Naive thymus-derived CD4-positive, alpha-beta T cell (primary cell): ENCODE measurements around the gene CDH13. TPM values are rescaled to one million over a fixed set of nuclear protein-coding genes. Genes with fewer than 3 reads are reported as not detected.

Experiments used
- ATAC-seq: fragments of 150-1000 bp; cut with Tn5 transposase; 2 replicates; pipeline ENCODE4 v1.10.0; 2021; ENCODE audit warnings: mild to moderate bottlenecking, moderate library complexity
- CTCF ChIA-PET: fragments of 350-600 bp; sonication (Branson Sonifier 250); formaldehyde crosslinking; loops from one replicate; lab custom pipeline; 2021; ENCODE audit warnings: antibody characterized with exemption; lab: Charles Lee
- POLR2A ChIA-PET: fragments of 350-600 bp; sonication (Branson Sonifier 250); formaldehyde crosslinking; loops from one replicate; lab custom pipeline; 2021; ENCODE audit warnings: antibody characterized with exemption, inconsistent platforms; lab: Charles Lee
- DNase-seq, 9 donors: peaks; one replicate each; pipeline versions ENCODE4 v3.0.0 to v3.0.0-alpha.2; 2020 to 2022; ENCODE audit warnings: mixed read lengths in 1 of 9
- H3K27ac ChIP-seq: one replicate; pipeline ENCODE4 v1.7.0; 2013; ENCODE audit warnings: mild to moderate bottlenecking, low read depth, low read length, moderate library complexity
- H3K27me3 ChIP-seq, 2 donors: one replicate each; pipeline ENCODE4 v1.7.0; 2013; ENCODE audit warnings: low read length in 2 of 2, mild to moderate bottlenecking in 2 of 2, moderate library complexity in 2 of 2; ENCODE audit not compliant: control insufficient read depth in 2 of 2, insufficient read depth in 2 of 2
- H3K36me3 ChIP-seq, 3 experiments: 1 replicate in 2 of 3; 2 replicates in 1 of 3; pipeline ENCODE4 v1.7.0; 2013; ENCODE audit warnings: low read length in 3 of 3, mild to moderate bottlenecking in 3 of 3, moderate library complexity in 1 of 3; ENCODE audit not compliant: insufficient read depth in 3 of 3, control insufficient read depth in 2 of 3
- H3K4me1 ChIP-seq, 2 donors: one replicate each; pipeline ENCODE4 v1.7.0; 2013; ENCODE audit warnings: low read length in 2 of 2, mild to moderate bottlenecking in 2 of 2, moderate library complexity in 1 of 2; ENCODE audit not compliant: control insufficient read depth in 2 of 2, insufficient read depth in 2 of 2
- H3K4me3 ChIP-seq: 2 replicates; pipeline ENCODE4 v1.7.0; 2013; ENCODE audit warnings: mild to moderate bottlenecking, low read length
- H3K9me3 ChIP-seq, 3 experiments: 1 replicate in 2 of 3; 2 replicates in 1 of 3; pipeline ENCODE4 v1.7.0; 2013; ENCODE audit warnings: low read length in 3 of 3; ENCODE audit not compliant: control insufficient read depth in 2 of 3
- H3K27ac Mint-ChIP-seq, 9 donors: one replicate each; pipeline ENCODE4 v1.8.0; 2020 to 2022; ENCODE audit warnings: mixed read lengths in 9 of 9, mild to moderate bottlenecking in 8 of 9, moderate library complexity in 5 of 9, inconsistent platforms in 2 of 9
- H3K27me3 Mint-ChIP-seq, 5 donors: one replicate each; pipeline ENCODE4 v1.8.0; 2021 to 2022; ENCODE audit warnings: mixed read lengths in 5 of 5, mild to moderate bottlenecking in 1 of 5
- H3K36me3 Mint-ChIP-seq, 5 donors: one replicate each; pipeline ENCODE4 v1.8.0; 2020 to 2022; ENCODE audit warnings: mixed read lengths in 5 of 5, mild to moderate bottlenecking in 3 of 5, inconsistent platforms in 1 of 5
- H3K4me1 Mint-ChIP-seq, 7 donors: one replicate each; pipeline ENCODE4 v1.8.0; 2020 to 2022; ENCODE audit warnings: mixed read lengths in 7 of 7, mild to moderate bottlenecking in 3 of 7, inconsistent platforms in 1 of 7
- H3K4me3 Mint-ChIP-seq, 10 donors: one replicate each; pipeline ENCODE4 v1.8.0; 2020 to 2022; ENCODE audit warnings: mild to moderate bottlenecking in 10 of 10, mixed read lengths in 10 of 10, moderate library complexity in 6 of 10, inconsistent platforms in 2 of 10
- H3K9me3 Mint-ChIP-seq, 11 donors: one replicate each; pipeline ENCODE4 v1.8.0; 2020 to 2022; ENCODE audit warnings: mixed read lengths in 11 of 11, mild to moderate bottlenecking in 4 of 11, inconsistent platforms in 1 of 11, moderate library complexity in 1 of 11
- intact Hi-C, 2 donors: fragments of 100-400 bp; cut with micrococcal nuclease; formaldehyde crosslinking; loops; one replicate each; pipeline ENCODE4 v1.15.1; 2023
- polyA plus RNA-seq, 2 donors: library from polyadenylated mRNA; unstranded; fragments of 300-500 nt; fragmentation: Illumina TruSeq; gene quantifications; one replicate each; pipeline ENCODE4 v1.2.3, GENCODE V29; 2021
- total RNA-seq, 6 experiments: library from RNA in 5 of 6; stranded (reverse) in 5 of 6; gene quantifications; 1 replicate in 5 of 6; 2 replicates in 1 of 6; pipeline ENCODE4 v1.2.3 and lab custom pipeline; 2021 to 2026

Gene CDH13
- total and polyA plus RNA-seq, 7 experiments from 2014 or later = not detected

GRCh38 chr16:83162791-83163190, 536.0 kb downstream of the CDH13 start:
- no peak overlapping the region for H3K27ac ChIP-seq
- Mint-ChIP-seq H3K9me3 (peaks cover 0 to 7% (median 2%) of the 10 kb centered on the region in 11 donors), H3K4me1 (no peaks in the 10 kb centered on the region), H3K4me3 (no peak overlapping the region), H3K27ac (no peak overlapping the region), H3K27me3 (peaks cover 0 to 12% (median 0%) of the 10 kb centered on the region in 5 donors), H3K36me3 (no peaks in the 10 kb centered on the region)
- intact Hi-C loops = no loop called here
- no peaks in the 10 kb centered on the region for H3K27me3 ChIP-seq
- DNase-seq = no peak
- H3K9me3 ChIP-seq = no peaks in the 10 kb centered on the region
- no peaks in the 10 kb centered on the region for H3K4me1 ChIP-seq
- no peaks in the 10 kb centered on the region for H3K36me3 ChIP-seq
- ChIA-PET POLR2A (no interaction called here), CTCF (no interaction called here)
- H3K4me3 ChIP-seq = no peak overlapping the region
- no peak for ATAC-seq

GRCh38 chr16:83164816-83165215, 538.0 kb downstream of the CDH13 start:
- Histone ChIP-seq H3K27me3 (no peaks in the 10 kb centered on the region), H3K9me3 (no peaks in the 10 kb centered on the region), H3K36me3 (no peaks in the 10 kb centered on the region), H3K27ac (no peak overlapping the region), H3K4me1 (no peaks in the 10 kb centered on the region), H3K4me3 (no peak overlapping the region)
- no peak for ATAC-seq
- peaks cover 0 to 15% (median 0%) of the 10 kb centered on the region in 5 donors for H3K27me3 Mint-ChIP-seq
- no peak for DNase-seq
- intact Hi-C loops = no loop called here
- peaks cover 0 to 7% (median 2%) of the 10 kb centered on the region in 11 donors for H3K9me3 Mint-ChIP-seq
- POLR2A ChIA-PET = no interaction called here
- H3K4me1 Mint-ChIP-seq = no peaks in the 10 kb centered on the region
- H3K4me3 Mint-ChIP-seq = no peak overlapping the region
- H3K27ac Mint-ChIP-seq = no peak overlapping the region
- H3K36me3 Mint-ChIP-seq = no peaks in the 10 kb centered on the region
- CTCF ChIA-PET = no interaction called here

GRCh38 chr16:83171396-83171795, 544.6 kb downstream of the CDH13 start:
- H3K36me3 Mint-ChIP-seq = no peaks in the 10 kb centered on the region
- Histone ChIP-seq H3K27me3 (no peaks in the 10 kb centered on the region), H3K27ac (no peak overlapping the region), H3K4me1 (no peaks in the 10 kb centered on the region), H3K9me3 (no peaks in the 10 kb centered on the region), H3K4me3 (no peak overlapping the region), H3K36me3 (no peaks in the 10 kb centered on the region)
- H3K9me3 Mint-ChIP-seq = peaks cover 0 to 6% (median 0%) of the 10 kb centered on the region in 11 donors
- H3K27me3 Mint-ChIP-seq = peaks cover 0 to 10% (median 0%) of the 10 kb centered on the region in 5 donors
- no peak for DNase-seq
- ChIA-PET POLR2A (no interaction called here), CTCF (no interaction called here)
- H3K4me3 Mint-ChIP-seq = no peak overlapping the region
- H3K4me1 Mint-ChIP-seq = no peaks in the 10 kb centered on the region
- no peak overlapping the region for H3K27ac Mint-ChIP-seq
- no peak for ATAC-seq
- intact Hi-C loops = no loop called here

- Mint-ChIP-seq H3K27ac (no peak overlapping the region), H3K27me3 (peaks cover 0 to 6% (median 0%) of the 10 kb centered on the region in 5 donors), H3K36me3 (no peaks in the 10 kb centered on the region), H3K9me3 (peaks cover 0 to 6% (median 0%) of the 10 kb centered on the region in 11 donors), H3K4me1 (no peaks in the 10 kb centered on the region), H3K4me3 (no peak overlapping the region)
- H3K27me3 ChIP-seq = no peaks in the 10 kb centered on the region
- POLR2A ChIA-PET = no interaction called here
- H3K4me1 ChIP-seq = no peaks in the 10 kb centered on the region
- H3K4me3 ChIP-seq = no peak overlapping the region
- DNase-seq (no peak), ATAC-seq (no peak)
- H3K27ac ChIP-seq = no peak overlapping the region
- intact Hi-C loops = no loop called here
- no peaks in the 10 kb centered on the region for H3K9me3 ChIP-seq
- CTCF ChIA-PET = no interaction called here
- H3K36me3 ChIP-seq = no peaks in the 10 kb centered on the region
Measured at GRCh38 chr16:83174671-83175070, 547.9 kb downstream of the CDH13 start.

- no peak overlapping the region for H3K27ac Mint-ChIP-seq
- Histone ChIP-seq H3K27ac (no peak overlapping the region), H3K4me1 (no peaks in the 10 kb centered on the region), H3K36me3 (no peaks in the 10 kb centered on the region), H3K9me3 (no peaks in the 10 kb centered on the region), H3K27me3 (no peaks in the 10 kb centered on the region), H3K4me3 (no peak overlapping the region)
- no peak overlapping the region for H3K4me3 Mint-ChIP-seq
- no peaks in the 10 kb centered on the region for H3K4me1 Mint-ChIP-seq
- H3K36me3 Mint-ChIP-seq = no peaks in the 10 kb centered on the region
- ATAC-seq = no peak
- H3K27me3 Mint-ChIP-seq = peaks cover 0 to 6% (median 0%) of the 10 kb centered on the region in 5 donors
- ChIA-PET CTCF (no interaction called here), POLR2A (no interaction called here)
- H3K9me3 Mint-ChIP-seq = peaks cover 0 to 6% (median 0%) of the 10 kb centered on the region in 11 donors
- intact Hi-C loops = no loop called here
- DNase-seq = no peak
Measured at GRCh38 chr16:83176802-83177201, 550.0 kb downstream of the CDH13 start.

- no peaks in the 10 kb centered on the region for H3K36me3 ChIP-seq
- peaks cover 0 to 10% (median 0%) of the 10 kb centered on the region in 11 donors for H3K9me3 Mint-ChIP-seq
- intact Hi-C loops = no loop called here
- CTCF ChIA-PET = interaction anchor here (0.7 kb wide), 1 partner anchor 39 kb away, joined by 3 read pairs; no protein-coding TSS in a partner anchor
- no peaks in the 10 kb centered on the region for H3K36me3 Mint-ChIP-seq
- H3K4me3 ChIP-seq = no peak overlapping the region
- no peak for DNase-seq
- no peak for ATAC-seq
- H3K27me3 Mint-ChIP-seq = peaks cover 0 to 4% (median 0%) of the 10 kb centered on the region in 5 donors
- H3K4me1 ChIP-seq = no peaks in the 10 kb centered on the region
- no peaks in the 10 kb centered on the region for H3K9me3 ChIP-seq
- H3K4me1 Mint-ChIP-seq = no peaks in the 10 kb centered on the region
- H3K4me3 Mint-ChIP-seq = no peak overlapping the region
- no peak overlapping the region for H3K27ac ChIP-seq
- no peaks in the 10 kb centered on the region for H3K27me3 ChIP-seq
- POLR2A ChIA-PET = no interaction called here
- no peak overlapping the region for H3K27ac Mint-ChIP-seq
Measured at GRCh38 chr16:83185902-83186301, 559.1 kb downstream of the CDH13 start.

- intact Hi-C loops = no loop called here
- no peak for ATAC-seq
- Mint-ChIP-seq H3K27ac (no peak overlapping the region), H3K36me3 (no peaks in the 10 kb centered on the region), H3K9me3 (peaks cover 0 to 10% (median 0%) of the 10 kb centered on the region in 11 donors), H3K4me1 (no peaks in the 10 kb centered on the region), H3K27me3 (peaks cover 0 to 9% (median 3%) of the 10 kb centered on the region in 5 donors), H3K4me3 (no peak overlapping the region)
- Histone ChIP-seq H3K4me1 (no peaks in the 10 kb centered on the region), H3K27ac (no peak overlapping the region), H3K4me3 (no peak overlapping the region), H3K9me3 (no peaks in the 10 kb centered on the region), H3K27me3 (no peaks in the 10 kb centered on the region), H3K36me3 (no peaks in the 10 kb centered on the region)
- DNase-seq = peak in 1 of 9 donors; percentile 21
- ChIA-PET POLR2A (no interaction called here), CTCF (no interaction called here)
Measured at GRCh38 chr16:83187405-83187804, 560.6 kb downstream of the CDH13 start.
